ENCODE data around the gene EPHB2.

Gene EPHB2

DNA sequence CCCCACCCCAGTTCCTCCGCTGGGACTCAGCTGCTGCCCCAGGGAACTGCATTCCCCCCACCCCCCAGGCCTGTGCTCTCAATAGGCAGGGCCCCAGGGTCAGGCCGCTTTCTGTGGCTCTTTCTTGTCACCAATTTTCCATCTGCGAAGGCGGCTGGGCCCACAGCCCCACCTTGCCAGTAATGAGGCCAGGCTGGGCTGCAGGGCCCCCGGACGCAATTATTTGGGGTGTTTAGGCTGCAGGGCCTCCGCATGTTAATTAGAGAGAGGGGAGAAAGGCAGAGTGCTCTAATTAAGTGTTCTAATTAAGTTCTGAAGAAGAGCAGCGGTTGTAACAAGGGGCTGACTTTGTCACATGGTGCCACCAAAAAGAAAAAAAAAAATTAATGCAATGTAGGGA, 71.8 kb downstream of the EPHB2 start:
- DNase-seq = no peak

DNA sequence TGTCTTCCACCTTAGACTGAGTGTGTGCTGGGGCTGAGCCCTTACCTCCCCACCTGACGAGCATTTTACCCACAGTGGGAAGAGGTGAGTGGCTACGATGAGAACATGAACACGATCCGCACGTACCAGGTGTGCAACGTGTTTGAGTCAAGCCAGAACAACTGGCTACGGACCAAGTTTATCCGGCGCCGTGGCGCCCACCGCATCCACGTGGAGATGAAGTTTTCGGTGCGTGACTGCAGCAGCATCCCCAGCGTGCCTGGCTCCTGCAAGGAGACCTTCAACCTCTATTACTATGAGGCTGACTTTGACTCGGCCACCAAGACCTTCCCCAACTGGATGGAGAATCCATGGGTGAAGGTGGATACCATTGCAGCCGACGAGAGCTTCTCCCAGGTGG, 73.7 kb downstream of the EPHB2 start:
- DNase-seq = no peak

DNA sequence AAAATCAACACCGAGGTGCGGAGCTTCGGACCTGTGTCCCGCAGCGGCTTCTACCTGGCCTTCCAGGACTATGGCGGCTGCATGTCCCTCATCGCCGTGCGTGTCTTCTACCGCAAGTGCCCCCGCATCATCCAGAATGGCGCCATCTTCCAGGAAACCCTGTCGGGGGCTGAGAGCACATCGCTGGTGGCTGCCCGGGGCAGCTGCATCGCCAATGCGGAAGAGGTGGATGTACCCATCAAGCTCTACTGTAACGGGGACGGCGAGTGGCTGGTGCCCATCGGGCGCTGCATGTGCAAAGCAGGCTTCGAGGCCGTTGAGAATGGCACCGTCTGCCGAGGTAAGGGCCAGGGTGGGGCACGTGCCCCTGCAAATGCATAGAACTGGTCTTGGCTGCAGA, 74.1 kb downstream of the EPHB2 start:
- DNase-seq = no peak

DNA sequence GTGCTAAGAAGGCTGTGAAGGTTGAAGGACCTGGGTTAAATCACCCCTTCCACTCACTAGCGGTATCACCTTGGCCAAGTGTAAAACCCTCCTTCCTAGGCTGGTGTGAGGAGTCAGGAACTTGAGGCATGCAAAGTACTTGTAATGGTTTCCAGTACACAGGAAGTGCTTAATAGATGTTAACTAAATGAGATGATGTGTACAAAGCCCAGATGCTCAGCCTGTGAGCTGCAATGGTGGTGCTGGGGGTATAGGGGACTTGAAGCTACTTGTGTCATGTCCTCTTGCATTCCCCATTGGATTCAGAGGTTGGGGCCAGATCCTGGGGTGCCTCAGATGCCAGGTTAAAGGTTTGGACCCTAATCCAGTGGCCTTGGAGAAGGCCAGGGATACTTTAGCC, 75.5 kb downstream of the EPHB2 start:
- DNase-seq = no peak

DNA sequence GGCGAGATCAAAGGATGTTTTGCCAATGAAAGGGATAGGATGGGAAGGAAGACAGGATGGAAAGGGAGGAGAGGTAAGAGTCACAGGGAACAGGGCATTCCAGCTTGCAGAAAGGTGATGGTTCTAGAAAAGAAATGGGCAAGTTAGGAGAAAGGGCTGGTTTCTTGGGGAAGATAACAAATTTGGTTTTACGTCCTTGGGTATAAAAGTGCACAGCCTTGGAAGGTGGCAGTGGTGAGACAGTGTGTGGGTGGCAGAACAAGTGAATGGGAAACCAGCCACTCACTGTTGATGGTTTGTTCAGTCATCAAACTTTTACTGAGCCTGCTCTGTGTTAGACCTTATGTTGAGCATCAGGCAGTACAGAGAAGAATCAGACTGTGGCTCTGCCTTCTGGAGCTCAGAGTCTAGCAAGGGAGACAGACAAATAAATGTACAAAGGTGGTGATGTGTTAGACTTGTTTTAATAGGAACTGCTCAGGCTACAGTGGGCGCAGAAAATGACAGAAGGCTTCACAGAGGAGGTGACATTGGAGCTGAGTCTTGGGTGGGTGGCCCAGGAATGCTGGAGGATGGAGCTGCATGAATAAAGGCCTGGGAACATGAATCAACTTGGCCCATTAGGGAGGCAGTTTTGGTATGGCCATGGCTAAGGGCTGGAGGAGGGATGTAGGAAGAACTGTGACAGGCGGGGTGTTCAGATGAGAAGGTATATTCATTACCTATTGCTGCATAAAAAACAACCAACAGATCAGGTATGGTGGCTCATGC, 76.3 kb downstream of the EPHB2 start:
- no peak for DNase-seq

DNA sequence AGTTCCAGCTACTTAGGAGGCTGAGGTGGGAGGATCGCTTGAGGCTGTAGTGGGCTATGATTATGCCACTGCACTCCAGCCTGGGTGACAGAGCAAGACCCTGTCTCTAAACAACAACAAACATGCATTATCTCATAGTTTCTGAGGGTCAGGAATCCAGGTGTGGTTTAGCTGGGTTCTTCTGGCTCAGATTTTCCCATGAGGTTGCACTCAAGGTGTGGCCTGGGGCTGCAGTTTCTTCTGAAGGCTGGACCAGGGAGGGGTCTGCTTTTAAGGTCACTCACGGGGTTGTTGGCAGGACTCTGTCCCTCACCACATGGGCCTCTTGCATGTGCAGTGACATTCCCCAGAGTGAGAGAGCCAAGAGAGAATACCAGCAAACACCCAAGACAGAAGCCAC, 77.0 kb downstream of the EPHB2 start:
- no peak for DNase-seq

DNA sequence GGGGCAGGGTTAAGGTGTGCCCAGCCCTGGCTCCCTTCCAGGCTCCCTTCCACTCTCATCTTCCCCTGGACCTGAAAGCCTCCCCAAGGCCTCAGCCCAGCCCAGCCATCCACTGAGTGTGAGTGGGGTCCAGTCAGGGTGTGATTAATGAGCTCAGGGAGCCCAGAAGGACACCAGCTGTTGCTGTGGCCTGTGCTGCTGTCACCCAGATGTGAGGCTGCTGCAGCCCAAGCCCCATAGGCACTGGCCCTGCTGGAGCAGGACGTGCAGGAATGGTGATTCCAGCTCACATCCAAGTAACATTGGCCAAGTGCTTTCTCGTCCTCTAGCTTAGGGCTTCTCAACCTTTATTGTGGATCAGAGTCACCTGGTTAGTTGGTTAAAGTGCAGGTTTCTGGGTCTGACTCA, 77.6 kb downstream of the EPHB2 start:
- no peak for DNase-seq

DNA sequence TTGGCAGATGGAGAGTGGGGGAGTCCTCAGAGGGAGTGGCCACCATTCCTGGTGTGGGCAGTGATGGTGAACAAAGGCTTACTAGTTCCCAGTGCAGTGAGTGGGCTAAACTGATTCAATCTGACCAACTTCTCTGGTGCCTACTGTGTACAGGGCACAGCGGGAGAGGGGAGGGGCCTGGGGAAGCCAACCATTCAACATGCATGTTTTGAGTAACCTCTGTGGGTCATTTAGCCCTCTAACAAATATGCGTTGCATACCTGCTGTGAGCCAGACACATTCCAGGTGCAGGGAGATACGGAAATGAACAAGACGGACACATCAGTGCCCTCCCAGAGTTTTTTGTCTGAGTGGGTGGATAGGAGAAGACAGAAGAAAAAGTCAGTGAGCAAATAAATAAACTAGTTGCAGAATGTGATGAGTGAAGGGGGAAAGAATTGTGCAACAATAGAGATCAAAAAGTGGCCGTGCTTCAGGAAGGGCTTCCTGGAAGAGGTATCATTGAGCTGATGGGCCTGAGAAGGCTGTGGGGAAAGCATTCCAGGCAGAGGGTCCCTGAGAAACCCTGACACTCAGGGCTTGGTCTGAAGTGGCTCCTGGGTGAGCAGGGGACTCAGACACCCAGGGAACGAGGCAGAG, 78.8 kb downstream of the EPHB2 start:
- DNase-seq = no peak

DNA sequence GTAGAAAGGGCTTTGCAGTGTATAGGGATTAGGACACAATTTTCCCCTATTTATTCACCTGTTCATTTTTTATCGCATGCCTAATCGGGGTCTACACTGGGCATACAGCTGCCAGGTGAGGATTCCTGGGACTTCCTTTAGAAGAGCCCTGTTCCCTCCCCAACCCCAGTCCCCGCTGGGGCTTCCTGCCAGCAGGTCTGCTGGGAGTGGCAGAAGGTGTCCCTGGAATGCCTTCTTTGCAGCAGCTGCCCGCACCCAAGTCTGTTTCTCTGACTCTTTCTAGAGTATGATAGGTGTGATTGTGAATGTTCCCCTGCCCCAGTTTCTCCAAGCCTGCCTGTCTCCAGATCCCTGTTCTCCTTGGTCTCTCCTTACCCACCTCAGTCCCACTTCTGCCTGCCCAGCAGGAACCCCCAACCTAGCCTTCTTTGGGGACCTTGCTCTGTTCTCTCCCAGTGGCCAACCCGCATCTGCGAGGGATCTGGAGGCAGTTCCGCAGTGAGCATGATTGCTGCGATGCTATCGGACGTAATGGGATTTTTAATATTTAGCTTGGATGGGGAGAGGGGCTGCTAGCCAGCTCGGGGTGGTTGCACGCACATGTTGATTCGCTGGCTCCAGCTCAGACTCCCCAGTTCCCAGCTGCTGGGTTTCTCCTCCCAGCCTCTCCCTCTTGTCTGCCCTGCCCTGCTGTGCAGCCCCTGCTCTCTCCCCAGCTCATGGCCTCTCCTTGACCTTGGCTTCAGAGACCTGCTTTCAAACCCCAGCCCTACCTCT, 79.8 kb downstream of the EPHB2 start:
- DNase-seq = no peak

DNA sequence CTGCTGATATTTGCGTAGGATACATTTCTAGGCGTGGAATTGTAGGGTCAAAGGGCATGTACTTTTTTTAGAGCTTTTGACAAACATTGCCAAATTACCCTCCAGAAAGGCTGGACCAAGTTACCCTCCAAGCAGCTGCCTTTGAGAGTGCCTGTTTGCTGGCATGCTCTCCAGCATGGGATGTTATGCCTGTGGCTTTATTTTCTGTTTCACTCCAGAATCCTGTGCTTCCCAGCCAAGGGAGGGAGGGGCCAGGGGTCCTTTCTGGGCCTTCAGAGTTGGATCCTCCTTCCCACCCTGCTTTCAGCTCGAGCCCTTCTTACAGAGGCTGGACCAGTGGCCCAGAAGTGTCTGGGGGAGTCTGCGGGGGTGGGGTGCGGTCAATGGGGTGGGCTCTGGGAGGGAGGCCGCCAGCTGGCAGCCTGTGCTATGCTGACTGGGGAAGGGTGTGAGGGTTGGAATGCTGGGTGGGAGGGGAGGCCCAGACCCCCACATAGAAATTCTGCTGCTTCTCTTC, 81.2 kb downstream of the EPHB2 start:
- DNase-seq = no peak

DNA sequence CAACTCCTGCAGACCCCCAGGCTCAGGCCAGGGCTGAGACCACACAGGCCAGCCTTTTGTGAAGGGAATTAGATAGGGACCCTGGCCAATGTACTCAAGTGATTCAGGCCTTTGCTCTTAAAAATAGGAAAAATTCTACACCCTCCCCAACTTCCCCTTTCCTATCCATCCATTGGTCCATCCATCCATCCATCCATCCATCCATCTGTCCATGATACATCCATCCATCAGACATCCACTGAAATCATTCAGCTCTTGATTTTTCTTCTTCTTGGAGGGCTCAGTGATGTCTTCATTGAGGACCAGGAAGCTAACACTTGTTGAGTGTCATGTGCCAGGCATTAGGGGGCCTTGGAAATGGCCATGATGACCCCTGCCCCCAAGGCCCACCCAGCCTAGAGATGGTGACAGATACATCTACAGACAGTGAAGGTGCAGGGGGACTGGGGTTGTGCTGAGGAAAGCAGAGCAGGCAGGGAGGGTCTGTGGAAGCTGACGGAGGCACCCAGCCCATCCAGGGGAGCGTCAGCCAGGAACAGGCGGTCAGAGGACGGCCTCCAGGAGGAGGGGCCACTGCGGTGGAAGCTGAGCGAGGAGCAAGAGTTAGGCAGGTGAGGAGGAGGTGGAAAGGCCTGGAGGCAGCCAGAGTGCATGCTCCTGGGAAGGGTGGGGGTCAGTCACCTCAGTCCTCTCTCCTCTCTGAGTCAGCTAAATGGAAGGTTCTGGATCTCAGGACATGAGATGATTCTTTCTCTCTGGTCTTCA, 81.9 kb downstream of the EPHB2 start:
- no peak for DNase-seq

DNA sequence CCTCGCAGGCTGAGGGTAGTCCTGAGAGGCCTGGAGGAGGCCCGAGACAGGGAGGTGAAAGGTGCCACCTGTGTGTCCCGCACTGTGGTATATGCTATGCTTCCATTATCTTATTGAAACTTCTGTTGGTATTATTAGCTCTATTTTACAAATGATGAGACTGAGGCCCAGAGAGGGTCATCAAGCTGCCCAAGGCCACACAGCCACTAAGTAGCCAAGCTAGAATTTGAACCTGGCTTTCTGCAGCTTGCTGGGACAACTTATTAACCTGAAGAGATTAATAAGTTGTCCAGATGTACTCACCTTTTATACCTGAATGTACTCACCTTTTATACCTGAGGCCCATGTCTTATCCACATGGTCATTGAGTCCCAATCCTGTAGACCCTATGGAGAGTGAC, 83.0 kb downstream of the EPHB2 start:
- DNase-seq = no peak

DNA sequence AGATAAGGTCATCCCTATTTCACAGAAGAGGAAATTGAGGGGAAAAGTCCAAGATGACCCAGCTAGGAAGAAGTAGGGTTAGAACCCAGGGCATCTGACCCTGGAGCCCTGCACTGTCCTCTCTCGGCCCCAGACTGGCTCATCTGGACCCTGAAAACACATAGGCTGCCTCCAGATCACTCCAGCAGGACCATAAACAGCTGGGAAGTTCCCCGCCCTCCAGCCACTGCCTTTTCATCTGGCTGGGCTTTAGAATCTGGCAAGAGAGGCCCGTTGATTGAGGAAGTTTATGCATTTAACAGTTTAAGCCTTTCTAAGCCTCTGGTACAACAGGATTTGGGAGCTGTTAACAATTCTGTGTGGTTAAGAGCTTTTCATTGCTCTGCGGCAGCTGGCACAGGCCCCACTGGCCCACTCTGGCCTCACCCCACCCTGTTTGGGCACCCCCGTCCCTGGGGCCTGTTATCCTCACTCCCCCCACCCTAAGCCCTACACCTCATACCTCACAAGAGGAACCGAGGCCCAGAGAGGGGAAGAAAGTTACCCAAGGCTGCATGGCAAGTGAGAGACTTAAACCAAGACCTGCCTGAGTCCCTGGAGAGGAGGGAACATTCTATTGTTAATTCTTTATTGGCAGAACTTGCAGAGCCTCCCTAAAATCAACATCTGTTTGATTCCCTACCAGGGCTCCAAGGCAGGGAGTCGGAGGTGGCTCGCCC, 84.2 kb downstream of the EPHB2 start:
- DNase-seq = no peak

DNA sequence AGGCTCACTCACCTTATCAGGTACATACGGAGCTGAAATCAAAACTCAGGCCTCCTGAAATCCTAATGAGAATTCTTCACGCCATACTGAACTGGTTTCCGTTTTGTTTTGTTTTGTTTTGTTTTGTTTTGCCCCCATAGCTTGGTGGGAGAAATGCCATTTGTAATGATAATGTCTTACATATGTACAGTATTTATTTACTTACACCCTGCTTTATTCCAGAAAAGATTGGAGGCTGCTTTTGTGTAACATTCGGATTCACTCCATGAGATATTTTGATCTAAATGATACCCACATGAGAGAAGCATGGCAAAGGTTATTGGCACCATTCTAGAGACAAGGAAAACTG, 84.7 kb downstream of the EPHB2 start:
- no peak for DNase-seq

DNA sequence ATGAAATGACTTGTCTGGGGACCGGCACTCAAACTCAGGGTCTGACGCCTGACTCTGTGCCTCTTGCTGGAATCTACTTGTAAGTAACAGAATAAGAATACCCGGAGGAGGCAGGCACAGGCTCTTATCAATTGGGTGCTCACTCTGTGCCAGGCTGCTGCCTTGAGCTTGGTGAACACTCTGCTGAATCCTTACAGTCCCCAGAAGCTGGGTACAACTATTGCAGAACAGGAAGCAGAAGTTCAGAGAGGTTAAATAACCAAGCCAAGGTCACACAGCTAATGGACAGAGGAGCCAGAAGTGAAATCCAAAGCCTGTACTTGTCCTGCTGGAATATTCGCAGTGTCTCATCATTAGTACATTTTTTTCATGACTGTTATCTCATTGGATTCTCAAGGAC, 86.0 kb downstream of the EPHB2 start:
- no peak for DNase-seq

DNA sequence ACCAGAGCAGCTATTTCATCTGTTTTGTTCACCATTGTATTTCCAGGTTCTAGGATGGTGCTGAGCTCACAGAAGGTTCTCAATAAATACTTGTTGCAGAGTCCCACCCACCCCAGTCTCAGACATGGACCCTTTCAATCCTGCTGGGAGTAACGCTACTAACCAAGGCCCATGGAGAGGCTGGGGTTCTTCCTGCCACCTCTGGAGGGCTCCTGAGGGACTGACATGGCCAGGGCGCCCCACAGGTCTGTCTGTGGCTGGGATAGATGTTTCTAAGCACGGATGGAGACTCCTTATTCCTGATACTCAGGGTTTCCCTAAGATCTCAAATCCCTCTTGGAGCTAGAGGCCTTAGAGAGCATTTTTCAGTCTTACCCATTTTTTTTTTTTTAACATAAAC, 87.4 kb downstream of the EPHB2 start:
- DNase-seq = no peak

DNA sequence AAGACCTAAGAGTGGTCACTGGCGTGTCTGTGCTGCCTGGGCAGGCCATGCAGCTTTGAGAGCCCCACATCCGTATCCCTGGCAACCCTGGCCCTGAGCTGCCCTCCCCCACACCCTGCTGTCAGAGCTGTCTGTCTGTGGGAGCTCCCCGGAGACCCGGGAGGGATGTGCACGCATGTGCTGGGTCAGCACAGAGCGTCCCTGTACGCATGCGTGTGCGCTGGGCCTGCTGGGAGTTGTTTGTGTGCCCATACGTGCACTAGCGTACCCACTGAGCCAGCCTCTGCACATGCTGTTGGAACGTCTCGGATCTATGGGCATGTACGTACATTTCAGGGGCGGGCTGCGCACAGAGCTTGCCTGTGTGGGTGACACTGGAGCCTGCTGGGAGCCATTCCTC, 89.3 kb downstream of the EPHB2 start:
- no peak for DNase-seq

DNA sequence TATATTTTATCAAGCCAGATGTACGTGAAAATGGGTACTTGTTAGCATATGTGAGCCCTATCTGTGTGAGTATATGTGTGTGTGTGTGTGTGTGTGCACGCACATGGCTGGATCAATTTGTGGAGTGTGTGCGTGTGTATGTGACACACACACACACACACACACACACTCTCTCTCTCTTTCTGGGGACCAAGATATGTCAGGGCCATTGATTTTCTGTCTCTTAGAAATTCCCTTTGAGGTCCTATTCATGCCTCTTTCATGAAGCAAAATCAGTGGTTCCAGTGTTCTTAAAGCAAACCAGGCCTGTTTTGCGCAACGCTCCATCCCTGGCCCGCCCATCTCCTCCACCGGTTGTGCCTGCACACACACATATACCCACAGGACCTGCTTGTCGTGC, 90.0 kb downstream of the EPHB2 start:
- no peak for DNase-seq

DNA sequence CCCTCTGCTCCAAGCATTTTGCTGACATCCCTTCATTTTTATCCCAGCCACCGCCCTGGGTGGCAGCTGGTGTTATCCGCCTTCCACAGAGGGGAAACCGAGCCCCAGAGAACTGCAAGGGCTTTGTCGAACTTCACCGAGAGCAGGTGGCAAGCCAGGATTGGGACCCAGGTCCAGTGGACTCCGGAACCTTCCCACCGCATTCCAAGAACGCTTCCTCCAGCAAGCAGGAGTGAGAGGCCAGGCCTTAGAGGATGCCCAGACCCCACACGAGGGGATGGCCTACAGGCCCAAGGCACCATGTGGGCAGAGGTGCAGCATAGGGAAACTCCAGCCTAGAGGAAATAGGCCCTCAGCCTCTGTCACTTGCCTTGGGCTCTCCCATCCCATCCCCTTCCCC, 90.7 kb downstream of the EPHB2 start:
- DNase-seq = no peak

DNA sequence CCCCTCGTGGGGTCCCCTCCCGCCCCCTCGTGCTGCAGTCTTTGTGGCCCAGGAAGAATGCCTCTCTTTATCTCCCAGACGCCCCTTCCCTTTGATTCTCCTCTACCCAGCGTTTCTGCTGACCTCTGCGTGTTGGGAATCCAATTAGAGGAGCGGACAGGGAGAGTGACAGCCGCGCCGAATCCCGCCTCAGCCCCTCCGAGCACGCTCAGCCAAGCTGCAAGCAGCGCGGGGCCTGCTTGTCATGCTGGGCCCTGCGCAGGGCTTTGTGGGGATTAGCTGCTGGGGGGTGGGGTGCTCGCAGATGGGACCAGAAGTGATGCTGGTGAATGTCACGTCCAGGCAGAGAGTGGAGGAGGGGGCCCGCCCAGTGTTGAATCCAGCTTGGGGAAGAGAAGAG, 91.1 kb downstream of the EPHB2 start:
- no peak for DNase-seq

DNA sequence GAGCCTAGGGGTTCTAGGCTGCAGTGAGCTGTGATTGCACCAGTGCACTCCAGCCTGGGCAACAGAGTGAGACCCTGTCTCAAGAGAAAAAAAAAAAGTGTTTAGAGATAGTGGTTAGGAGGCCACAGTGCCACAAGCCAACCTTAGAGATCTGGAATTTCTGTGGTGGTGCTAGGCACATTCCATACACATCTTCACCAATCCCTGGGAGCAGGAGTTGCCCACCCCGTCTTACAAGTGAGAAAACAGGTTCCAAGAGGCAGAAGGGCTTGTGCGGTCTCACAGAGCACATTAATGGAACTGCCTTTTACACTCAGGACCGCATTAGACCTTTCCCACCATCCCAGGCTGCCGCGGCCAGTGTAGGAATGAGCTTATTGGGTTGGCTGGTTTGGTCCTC, 93.2 kb downstream of the EPHB2 start:
- DNase-seq = no peak

DNA sequence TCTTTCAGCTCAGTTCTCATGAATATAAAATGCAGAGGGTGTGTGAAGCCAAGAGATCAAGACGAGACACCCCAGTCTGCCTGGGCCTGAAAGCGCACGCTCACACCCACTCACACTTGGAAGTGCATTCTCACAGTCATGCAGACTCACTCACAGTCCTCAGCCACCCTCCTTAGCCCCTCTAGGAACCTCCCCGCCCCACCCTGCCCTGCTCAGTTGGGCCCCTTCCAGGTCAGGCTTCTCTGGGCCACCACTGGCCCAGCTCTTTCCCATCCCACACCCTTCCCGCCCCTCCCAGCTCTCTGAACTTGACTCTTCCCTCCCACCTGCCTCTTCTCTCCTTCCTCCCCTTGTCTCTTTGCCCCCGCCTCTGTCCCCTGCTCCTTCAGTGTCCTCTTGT, 93.8 kb downstream of the EPHB2 start:
- DNase-seq = no peak

All from NCI-H774 (cell line).